SH-SY5Y (cell line): Measurements from ENCODE around the gene ATAD1.

Experiments
- GATA2 ChIP-seq: IDR thresholded peaks from 2 replicates; pipeline ENCODE4 v1.6.1; 2011; ENCODE audit warnings: mild to moderate bottlenecking, low read depth, low read length
- GATA3 ChIP-seq: IDR thresholded peaks from 2 replicates; pipeline ENCODE4 v1.6.1; 2011; ENCODE audit warnings: low read depth, mild to moderate bottlenecking, low read length, moderate library complexity

- TF ChIP-seq GATA2 = no peak
- TF ChIP-seq GATA3 = no peak
Observed at GRCh38 chr10:87746911-87747310, 71.1 kb downstream of the ATAD1 start.
